Activated CD8-positive, alpha-beta memory T cell treated with anti-CD3 and anti-CD28 coated beads for 4 hours (primary cell): ENCODE measurements around the gene NFE2L1.
A peak's percentile ranks its signal among the peaks of the same experiment; 100 is the strongest.
"Not testable (repeated sequence)": the region's sequence is repeated elsewhere in the genome, so short reads cannot be mapped to it uniquely, and the experiment has no call there.

ENCODE experiments used
- DNase-seq, 2 donors: peaks; one replicate each; pipeline ENCODE4 v3.0.0-alpha.2; 2020; ENCODE audit warnings: low read depth in 2 of 2

Gene NFE2L1

DNA sequence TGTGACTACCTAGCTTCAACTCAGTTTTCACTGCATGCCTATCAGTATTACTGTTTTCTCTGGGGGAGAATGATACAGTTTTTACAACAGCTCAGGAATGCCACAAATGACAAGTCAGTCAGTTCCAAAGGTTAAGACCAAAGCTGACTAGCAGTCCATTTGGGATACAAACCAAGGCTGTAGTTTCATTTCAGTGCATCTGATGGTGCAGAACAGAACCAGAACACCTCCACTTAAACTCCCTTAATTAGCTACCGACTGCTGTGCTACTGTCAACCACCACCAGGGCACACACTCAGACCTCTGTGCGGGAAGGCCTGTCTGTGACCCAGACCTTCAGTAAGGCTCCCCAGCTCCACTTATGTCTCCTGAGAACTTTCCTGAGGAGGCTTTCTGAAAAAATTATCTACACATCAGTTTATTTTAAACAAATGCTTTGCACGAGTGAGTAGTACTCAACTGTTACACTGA lies 20.4 kb downstream of the NFE2L1 start:
- DNase-seq: no peak

DNA sequence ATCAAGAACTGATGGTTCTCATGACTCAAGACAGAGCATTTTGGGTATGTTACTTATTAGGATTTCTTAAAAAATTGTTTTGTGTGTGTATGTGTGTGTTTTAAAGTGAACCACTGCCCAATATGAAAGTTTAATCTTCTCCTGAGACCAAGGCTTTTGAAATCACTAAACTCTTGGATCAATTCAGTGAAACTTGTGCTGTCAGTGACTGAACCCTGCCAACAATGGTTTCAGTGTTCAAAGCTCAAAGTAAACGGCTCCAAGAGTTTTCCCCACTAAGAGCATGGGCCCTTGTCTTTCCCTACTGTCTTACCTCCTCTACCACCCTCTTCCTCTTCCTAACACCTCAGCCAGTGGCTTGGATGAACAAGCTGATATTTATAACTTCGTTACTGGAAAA lies 22.0 kb downstream of the NFE2L1 start:
- DNase-seq: no peak

GRCh38 chr17:48071654-48072053 lies 23.5 kb downstream of the NFE2L1 start:
- no peak for DNase-seq

DNA sequence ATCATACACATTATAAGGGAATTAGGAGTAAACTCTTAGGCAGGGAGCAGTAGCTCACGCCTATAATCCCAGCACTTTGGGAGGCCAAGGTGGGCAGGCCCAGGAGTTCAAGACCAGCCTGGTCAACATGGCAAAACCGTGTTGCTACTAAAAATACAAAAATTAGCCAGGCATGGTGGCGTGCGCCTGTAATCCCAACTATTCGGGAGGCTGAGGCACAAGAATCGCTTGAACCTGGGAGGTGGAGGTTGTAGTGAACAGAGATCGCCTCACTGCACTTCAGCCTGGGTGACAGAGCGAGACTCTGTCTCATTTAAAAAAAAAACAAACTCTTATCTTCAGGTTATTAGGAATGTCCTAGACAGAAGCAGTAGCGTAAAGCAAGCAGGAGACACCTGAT lies 24.7 kb downstream of the NFE2L1 start:
- DNase-seq: not testable (repeated sequence)

GRCh38 chr17:48073566-48074094 lies 25.5 kb downstream of the NFE2L1 start:
- not testable (repeated sequence) for DNase-seq

- DNase-seq: peak; percentile 60 to 61
Observed at GRCh38 chr17:48074322-48075081, 26.3 kb downstream of the NFE2L1 start.

- not testable (repeated sequence) for DNase-seq
Observed at GRCh38 chr17:48077152-48077551, 29.0 kb downstream of the NFE2L1 start.

GRCh38 chr17:48081858-48082257 lies 33.7 kb downstream of the NFE2L1 start:
- no peak for DNase-seq

DNA sequence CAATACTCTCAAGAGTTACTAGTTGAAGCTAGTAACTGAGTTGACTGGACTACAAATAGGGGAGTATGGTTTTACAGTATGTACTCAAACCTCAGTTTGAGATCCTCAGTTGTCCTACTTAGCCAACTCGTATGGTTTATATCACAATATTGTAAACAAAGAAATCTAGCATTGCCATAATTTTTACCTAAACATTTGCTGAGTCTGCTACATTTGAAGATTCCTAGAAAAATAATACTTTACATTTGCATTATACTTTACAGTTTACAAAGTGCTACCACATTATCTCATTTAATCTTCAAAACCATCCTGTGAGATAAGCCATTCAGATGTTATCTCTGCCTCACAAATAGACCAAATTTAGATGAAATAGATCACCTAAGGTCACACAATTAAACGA lies 36.8 kb downstream of the NFE2L1 start:
- no peak for DNase-seq

DNA sequence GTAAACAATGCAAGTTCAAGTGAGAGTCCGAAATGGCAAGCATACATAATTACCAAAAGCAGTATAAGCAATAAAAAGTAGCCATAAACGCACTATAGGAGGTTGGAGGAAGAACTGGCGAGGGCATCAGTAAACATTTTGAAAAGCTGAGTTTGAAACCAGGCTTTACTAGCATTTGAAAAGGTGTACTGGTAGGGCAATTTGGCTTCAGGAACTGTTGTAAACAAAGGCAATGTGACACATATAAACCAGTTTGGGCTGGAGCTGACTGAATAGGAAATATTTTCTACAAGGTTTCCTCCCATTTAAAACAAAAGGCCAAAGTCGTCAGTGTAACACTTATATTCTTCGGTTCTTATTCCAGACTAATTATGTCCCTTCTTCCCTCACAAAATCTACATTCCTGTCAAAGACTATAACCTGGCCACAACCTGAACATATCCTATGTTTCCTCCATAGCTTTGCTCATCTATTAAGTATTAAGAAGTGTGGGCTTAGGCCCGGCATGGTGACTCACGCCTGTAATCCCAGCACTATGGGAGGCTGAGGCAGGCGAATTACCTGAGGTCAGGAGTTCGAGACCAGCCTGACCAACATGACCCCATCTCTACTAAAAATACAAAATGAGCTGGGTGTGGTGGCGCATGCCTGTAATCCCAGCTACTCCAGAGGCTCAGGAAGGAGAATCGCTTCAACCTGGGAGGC lies 45.3 kb downstream of the NFE2L1 start:
- DNase-seq: no peak

DNA sequence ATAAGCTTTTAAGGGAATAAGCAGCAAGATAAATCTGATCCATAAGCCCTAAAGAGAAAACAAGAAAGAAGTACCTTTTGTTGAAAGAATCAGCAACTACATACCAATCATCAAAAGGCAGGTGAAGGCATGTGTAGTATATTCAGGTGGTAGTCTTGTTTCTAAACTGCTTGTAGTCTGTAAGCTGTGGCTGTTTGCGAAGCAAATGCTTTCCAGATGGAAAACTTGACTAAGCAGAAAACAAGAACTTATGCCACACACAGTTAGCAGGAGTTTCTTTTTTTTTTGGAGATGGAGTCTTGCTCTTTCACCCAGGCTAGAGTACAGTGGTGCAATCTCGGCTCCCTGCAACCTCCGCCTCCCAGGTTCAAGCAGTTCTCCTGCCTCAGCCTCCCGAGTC lies 47.5 kb downstream of the NFE2L1 start:
- DNase-seq: no peak

DNA sequence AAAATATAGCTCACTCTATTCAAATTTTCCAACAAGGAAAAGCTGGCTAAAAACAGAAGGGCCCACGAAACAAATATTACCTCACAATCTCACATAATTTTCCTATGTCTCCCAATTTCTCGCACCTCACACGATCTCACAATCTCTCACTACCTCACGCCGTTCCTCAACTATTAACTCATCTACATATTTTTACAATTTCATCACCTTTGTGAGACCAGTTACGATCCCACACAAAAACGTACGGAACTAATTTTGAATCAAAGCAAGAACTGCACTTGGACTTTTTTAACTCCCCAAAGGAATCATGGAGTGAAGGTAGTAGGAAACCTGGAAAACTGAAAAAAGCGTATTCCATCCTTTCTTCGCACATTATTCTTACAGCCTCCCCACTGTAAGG lies 52.0 kb downstream of the NFE2L1 start:
- no peak for DNase-seq

DNA sequence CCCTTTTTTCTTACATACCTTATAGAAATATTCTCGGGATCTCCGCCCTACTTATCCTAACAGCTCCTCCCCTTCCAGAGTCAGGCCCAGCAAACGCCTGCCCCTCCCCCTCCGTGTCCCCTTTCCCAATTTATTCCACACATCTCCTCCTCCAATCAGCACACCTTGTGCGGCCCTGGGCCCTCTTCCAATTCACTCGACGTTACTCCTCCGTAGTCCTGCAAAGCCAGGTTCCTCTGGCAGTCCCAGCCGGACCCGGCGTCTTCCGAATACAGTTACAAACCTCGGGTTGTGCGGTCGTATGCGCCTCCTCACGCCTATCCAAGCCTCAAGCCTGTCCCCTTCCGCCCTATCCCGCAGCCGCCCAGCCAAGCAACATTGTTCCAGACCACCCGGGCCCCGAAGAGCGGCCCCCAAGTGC lies 52.4 kb downstream of the NFE2L1 start:
- no peak for DNase-seq

DNA sequence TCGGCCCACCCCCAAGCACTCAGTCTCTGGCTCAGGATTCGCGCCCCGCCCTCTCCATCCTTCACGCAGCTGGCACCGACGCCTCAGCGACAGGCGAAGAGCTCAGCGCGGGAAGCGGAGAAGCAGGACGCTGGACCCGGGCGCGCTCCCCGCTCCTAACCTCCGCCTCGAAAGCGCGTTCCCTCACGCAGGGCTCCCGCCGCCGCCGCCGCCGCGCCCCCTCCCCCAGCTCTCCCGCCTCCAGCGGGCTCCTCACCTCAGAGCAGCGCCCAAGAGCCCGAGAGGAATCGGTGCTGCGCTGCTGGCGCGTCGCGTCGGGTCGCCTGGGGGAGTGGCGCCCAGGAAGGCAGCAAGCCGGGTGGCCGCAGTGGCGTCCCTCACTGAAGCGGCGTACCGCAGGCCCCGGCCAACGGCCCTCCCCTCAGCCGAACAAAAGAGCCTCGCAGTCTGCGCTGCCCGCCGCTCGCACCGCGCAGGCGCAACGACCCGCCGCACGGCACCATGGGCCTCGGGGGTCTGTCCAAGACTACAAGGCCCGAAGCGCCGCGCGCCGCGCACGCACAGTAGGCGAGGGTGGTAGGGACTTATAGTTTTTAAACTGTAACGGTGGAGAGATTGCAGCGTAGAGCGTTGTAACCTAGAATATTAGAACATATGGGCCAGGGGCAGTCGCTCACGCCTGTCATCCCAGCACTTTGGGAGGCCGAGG lies 53.0 kb downstream of the NFE2L1 start, which contains the start of gene CBX1:
Gene CBX1, minus strand, starts transcription at position 467 of the 709 bp plus-strand sequence. CDS start 24,474 bp downstream, outside the sequence.
- peak; percentile 87 for DNase-seq

DNA sequence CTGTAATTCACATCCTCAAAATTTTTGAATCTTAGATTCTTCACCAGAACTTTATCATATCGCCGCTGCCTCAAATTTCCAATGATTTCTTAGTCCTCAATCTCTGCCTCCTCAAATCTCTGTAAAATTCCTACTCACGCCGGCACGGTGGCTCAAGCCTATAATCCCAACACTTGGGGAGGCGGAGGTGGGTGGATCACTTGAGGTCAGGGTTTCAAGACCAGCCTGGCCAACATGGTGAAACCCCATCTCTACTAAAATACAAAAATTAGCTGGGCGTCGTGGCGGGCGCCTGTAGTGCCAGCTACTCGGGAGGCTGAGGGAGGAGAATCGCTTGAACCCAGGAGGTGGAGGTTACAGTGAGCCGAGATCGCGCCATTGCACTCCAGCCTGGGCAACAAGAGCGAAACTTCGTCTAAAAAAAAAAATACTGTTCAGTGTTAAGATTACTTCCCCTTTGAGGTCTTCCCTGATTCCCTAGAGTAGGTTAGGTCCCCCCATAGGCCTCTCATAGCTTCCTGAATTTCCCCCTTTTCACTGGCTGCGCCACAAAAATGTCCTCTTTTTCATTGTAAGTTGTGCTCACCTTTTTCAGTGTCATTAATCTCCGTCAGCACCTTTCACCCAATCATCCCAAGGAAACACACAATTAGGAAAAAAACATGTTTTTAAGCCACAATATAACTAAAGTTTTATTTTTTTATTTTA lies 54.0 kb downstream of the NFE2L1 start:
- DNase-seq: no peak

DNA sequence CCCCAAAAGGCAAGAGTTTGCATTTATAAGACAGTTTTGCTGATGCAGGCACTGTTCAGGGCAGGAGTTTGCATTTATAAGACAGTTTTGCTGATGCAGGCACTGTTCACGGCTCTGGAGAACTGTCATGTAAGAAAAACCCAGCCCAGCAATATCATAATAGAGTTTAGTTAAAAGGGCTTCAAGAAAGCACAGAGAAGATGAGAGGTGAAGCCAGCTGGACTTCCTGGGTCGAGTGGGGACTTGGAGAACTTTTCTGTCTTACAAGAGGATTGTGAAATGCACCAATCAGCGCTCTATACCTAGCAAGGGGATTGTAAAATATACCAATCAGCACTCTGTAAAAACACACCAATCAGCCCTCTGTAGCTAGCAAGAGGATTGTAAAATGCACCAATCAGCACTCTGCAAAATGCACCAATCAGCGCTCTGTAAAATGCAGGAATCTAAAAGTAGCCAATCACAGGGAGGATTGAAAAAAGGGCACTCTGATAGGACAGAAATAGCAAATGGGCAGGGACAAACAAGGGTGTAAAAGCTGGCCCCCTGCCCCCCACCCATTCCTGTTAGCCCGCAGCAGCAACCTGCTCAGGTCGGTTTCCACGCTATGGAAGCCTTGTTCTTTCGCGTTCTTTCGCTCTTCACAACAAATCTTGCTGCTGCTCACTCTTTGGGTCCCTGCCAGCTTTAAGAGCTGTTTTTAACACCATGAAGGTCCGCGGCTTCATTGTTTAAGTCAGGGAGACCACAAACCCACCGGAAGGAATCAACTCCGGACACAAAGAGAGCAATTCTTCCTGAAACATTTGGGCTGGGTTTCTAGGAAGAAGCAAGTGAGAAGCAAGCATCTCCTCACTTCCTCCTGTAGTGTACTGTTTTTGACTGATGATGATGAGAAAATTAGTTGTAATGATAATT lies 54.9 kb downstream of the NFE2L1 start:
- DNase-seq: no peak

DNA sequence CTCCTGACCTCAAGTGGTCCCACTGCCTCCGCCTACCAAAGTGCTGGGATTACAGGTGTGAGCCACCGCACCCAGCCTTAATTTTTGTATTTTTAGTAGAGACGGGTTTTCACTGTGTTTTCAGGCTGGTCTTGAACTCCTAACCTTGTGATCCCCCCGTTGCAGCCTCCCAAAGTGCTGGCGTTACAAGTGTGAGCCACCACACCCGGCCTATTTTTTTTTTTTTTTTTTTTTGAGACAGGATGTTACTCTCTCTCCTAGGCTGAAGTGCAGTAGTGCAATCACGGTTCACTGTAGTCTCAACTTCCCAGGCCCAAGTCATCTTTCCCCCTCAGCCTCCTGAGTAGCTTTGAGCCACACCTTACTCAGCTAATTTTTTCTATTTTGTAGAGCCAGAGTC lies 56.3 kb downstream of the NFE2L1 start:
- no peak for DNase-seq

DNA sequence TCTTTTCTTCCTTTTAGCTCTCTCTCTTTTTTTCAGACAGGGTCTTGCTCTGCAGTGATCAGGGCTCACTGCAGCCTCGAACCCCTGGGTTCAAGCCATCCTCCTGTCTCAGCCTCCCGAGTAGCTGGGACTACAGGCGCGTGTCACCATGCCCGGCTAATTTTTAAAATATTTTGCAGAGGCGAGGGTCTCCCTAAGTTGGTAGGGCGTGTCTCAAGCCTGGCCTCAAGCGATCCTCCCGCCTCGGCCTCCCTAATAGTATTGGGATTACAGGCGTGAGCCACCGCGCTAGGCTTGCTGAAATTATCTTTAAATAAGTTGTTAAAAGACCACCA lies 58.6 kb downstream of the NFE2L1 start:
- no peak for DNase-seq

DNA sequence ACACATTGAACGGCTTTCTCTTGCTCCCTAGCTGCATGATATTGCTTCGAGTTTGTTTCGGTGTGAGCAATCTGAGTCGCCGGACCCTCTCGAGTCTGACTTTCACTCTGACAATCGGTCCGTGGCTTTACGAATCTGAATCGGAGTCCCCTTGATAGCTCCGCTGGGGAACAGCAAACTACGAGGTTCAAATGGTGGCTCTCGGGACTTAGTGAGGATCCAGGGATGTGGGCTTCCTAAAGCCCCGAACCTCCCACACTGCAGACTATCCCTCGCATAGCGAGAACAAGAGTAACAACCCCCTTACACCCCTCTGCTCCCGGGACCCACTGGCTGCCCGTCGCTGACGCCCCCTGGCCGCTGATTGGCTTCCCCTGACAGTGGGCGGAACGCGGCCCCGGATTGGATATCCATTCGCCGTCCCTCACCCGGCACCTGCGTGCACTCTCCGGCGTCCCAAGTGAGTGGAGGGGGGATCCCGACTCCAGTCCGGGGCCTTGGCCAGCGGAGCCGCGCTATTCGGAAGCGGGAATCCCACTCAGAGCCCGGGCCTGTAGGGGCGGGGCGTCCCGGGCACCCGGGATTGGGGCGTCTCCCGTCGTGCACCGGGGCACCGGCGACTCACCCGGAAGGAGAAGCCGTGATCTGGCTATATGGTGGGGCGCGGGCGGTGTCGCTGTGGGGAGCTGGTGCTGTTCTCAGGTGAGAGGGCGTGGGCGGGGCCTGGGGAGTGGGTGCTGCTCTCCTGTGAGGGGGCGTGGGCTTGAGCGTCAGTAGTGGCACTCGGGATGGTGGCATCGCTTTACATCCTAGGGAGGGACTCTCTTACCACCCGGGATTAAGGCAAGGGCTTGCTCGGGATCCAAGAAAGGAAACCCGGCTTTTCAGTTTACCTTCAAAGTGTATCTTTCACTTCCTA lies 59.2 kb downstream of the NFE2L1 start, which contains the start of gene SNX11:
Gene SNX11, plus strand, starts transcription at position 630 of the 919 bp plus-strand sequence. CDS start 4,278 bp downstream, outside the sequence.
- peak; percentile 86 to 92 for DNase-seq
